CD14-positive monocyte (primary cell): ENCODE data around the gene TMEM239. TPM values are rescaled to one million over a fixed set of nuclear protein-coding genes. Genes with fewer than 3 reads are reported as not detected.
"Not testable (repeated sequence)": the region's sequence is repeated elsewhere in the genome, so short reads cannot be mapped to it uniquely, and the experiment has no call there.

Source experiments
- DNase-seq, 3 donors: peaks; one replicate each; pipeline ENCODE4 v3.0.0-alpha.2; 2011 to 2022
- H2AFZ ChIP-seq: 2 replicates; pipeline ENCODE4 v1.6.0; 2012; ENCODE audit warnings: mild to moderate bottlenecking, low read depth, low read length, inconsistent platforms; ENCODE audit not compliant: insufficient read depth, poor library complexity, severe bottlenecking
- H3K27ac ChIP-seq, 2 donors: 1 replicate in 1 of 2; 2 replicates in 1 of 2; pipeline ENCODE4 v1.5.1; 2012 to 2013; ENCODE audit warnings: low read length in 2 of 2, control low read depth in 1 of 2, inconsistent platforms in 1 of 2, low read depth in 1 of 2, mild to moderate bottlenecking in 1 of 2
- H3K27me3 ChIP-seq, 2 donors: one replicate each; pipeline versions ENCODE4 v1.6.0 to v1.6.1; 2011 to 2013; ENCODE audit warnings: low read length in 2 of 2; ENCODE audit not compliant: control insufficient read depth in 2 of 2, insufficient read depth in 2 of 2
- H3K36me3 ChIP-seq, 2 donors: replicated peaks in 1 of 2; 1 replicate in 1 of 2; 2 replicates in 1 of 2; pipeline versions ENCODE4 v1.5.1 to v1.6.1; 2012 to 2013; ENCODE audit warnings: low read length in 2 of 2, control low read depth in 1 of 2, inconsistent platforms in 1 of 2, mild to moderate bottlenecking in 1 of 2; ENCODE audit not compliant: insufficient read depth in 2 of 2, control insufficient read depth in 1 of 2
- H3K4me1 ChIP-seq, 2 donors: 1 replicate in 1 of 2; 2 replicates in 1 of 2; pipeline versions ENCODE4 v1.5.1 to v1.6.1; 2012 to 2013; ENCODE audit warnings: low read length in 2 of 2, control low read depth in 1 of 2, inconsistent platforms in 1 of 2, mild to moderate bottlenecking in 1 of 2, moderate library complexity in 1 of 2; ENCODE audit not compliant: insufficient read depth in 2 of 2, control insufficient read depth in 1 of 2
- H3K4me2 ChIP-seq: replicated peaks from 2 replicates; pipeline ENCODE3; 2012; ENCODE audit warnings: low read length, moderate library complexity, mild to moderate bottlenecking; ENCODE audit not compliant: poor library complexity, severe bottlenecking; ENCODE audit errors: extremely low read depth
- H3K4me3 ChIP-seq, 3 experiments: fragments of 200-600 bp in 1 of 3; sonication (generic) in 1 of 3; replicated peaks in 1 of 3; 1 replicate in 2 of 3; 2 replicates in 1 of 3; pipeline ENCODE4 v1.5.1; 2011 to 2013; ENCODE audit warnings: low read length in 3 of 3, mild to moderate bottlenecking in 3 of 3, control low read depth in 2 of 3, low read depth in 2 of 3, inconsistent platforms in 1 of 3, moderate library complexity in 1 of 3
- H3K79me2 ChIP-seq: 2 replicates; pipeline ENCODE4 v1.6.0; 2012; ENCODE audit warnings: mild to moderate bottlenecking, control low read depth, inconsistent platforms, low read length, moderate library complexity; ENCODE audit not compliant: insufficient read depth
- H3K9ac ChIP-seq: 2 replicates; pipeline ENCODE4 v1.6.0; 2017; ENCODE audit warnings: low read length, mild to moderate bottlenecking; ENCODE audit not compliant: insufficient read depth, poor library complexity, severe bottlenecking
- H3K9me3 ChIP-seq, 2 donors: replicated peaks in 1 of 2; 1 replicate in 1 of 2; 2 replicates in 1 of 2; pipeline versions ENCODE4 v1.5.1 to v1.6.1; 2012 to 2013; ENCODE audit warnings: low read length in 2 of 2, control low read depth in 1 of 2; ENCODE audit not compliant: control insufficient read depth in 1 of 2, insufficient read depth in 1 of 2
- H4K20me1 ChIP-seq: 2 replicates; pipeline ENCODE4 v1.6.0; 2012; ENCODE audit warnings: mild to moderate bottlenecking, low read length, control low read depth, moderate library complexity; ENCODE audit not compliant: insufficient read depth
- H3K27ac Mint-ChIP-seq, 7 donors: one replicate each; pipeline ENCODE4 v1.8.0; 2020; ENCODE audit warnings: mild to moderate bottlenecking in 7 of 7, mixed read lengths in 7 of 7, moderate library complexity in 6 of 7, inconsistent platforms in 2 of 7
- H3K27me3 Mint-ChIP-seq, 3 donors: one replicate each; pipeline ENCODE4 v1.8.0; 2021 to 2022; ENCODE audit warnings: low read depth in 3 of 3, mild to moderate bottlenecking in 3 of 3, mixed read lengths in 3 of 3, moderate library complexity in 3 of 3, inconsistent platforms in 1 of 3
- H3K36me3 Mint-ChIP-seq, 2 donors: one replicate each; pipeline ENCODE4 v1.8.0; 2020; ENCODE audit warnings: mixed read lengths in 2 of 2, inconsistent platforms in 1 of 2, mild to moderate bottlenecking in 1 of 2
- H3K4me1 Mint-ChIP-seq: one replicate; pipeline ENCODE4 v1.8.0; 2020; ENCODE audit warnings: mild to moderate bottlenecking, mixed read lengths
- H3K4me3 Mint-ChIP-seq, 2 donors: one replicate each; pipeline ENCODE4 v1.8.0; 2020; ENCODE audit warnings: mild to moderate bottlenecking in 2 of 2, mixed read lengths in 2 of 2, moderate library complexity in 1 of 2
- H3K9me3 Mint-ChIP-seq, 7 donors: one replicate each; pipeline ENCODE4 v1.8.0; 2020 to 2022; ENCODE audit warnings: mixed read lengths in 7 of 7, mild to moderate bottlenecking in 6 of 7, moderate library complexity in 6 of 7, inconsistent platforms in 2 of 7
- CTCF ChIP-seq: fragments of 200-600 bp; IDR thresholded peaks from one replicate; pipeline ENCODE4 v1.8.0; 2022; ENCODE audit warnings: antibody characterized with exemption, mild to moderate bottlenecking
- WGBS: methylation state at CpG from one replicate; pipeline ENCODE4 v1.1.5; 2013; ENCODE audit warnings: missing lambda C conversion rate; ENCODE audit not compliant: insufficient coverage; 5-methylcytosine and 5-hydroxymethylcytosine counted together
- intact Hi-C, 2 donors: fragments of 100-400 bp; cut with micrococcal nuclease; formaldehyde crosslinking; loops; one replicate each; pipeline versions ENCODE4 v1.15.0 to v1.15.1; 2023
- polyA plus RNA-seq, 3 donors: library from polyadenylated mRNA; depleted of rRNA in 1 of 3; unstranded in 2 of 3; stranded (reverse) in 1 of 3; fragments of 300-500 nt in 2 of 3; fragments of >200 nt in 1 of 3; fragmentation: Illumina TruSeq in 2 of 3; gene quantifications; 1 replicate in 2 of 3; 2 replicates in 1 of 3; pipeline ENCODE4 v1.2.3, GENCODE V29; 2012 to 2021

TMEM239 gene
- polyA plus RNA-seq, 3 donors = not detected

DNA sequence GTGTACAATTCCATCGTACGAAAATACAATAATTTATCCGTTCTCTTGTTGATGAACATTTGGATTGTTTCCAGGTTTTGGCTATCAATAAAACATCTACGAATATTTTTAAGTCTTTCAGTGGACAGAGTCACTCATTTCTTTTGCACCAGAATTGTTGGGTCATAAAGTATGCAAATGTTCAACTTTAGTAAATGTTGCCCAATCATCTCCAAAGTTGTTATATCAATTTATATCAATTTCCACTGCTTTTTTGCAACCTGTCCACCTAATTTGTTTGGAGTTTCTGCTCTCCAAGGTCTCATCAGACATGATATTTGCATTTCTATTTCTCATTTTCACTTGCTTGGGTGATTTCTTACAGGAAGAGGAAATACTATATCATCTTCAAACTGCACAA, 10.5 kb downstream of the TMEM239 start:
- Histone ChIP-seq H3K27me3 (peaks cover 15 to 27% of the 10 kb centered on the region in 2 donors), H3K4me2 (no peak overlapping the region), H2AFZ (no peak overlapping the region), H3K4me1 (peaks cover 2 to 3% of the 10 kb centered on the region in 2 donors), H3K79me2 (no peaks in the 10 kb centered on the region), H3K36me3 (no peaks in the 10 kb centered on the region), H4K20me1 (no peaks in the 10 kb centered on the region), H3K4me3 (no peak overlapping the region), H3K9ac (no peak overlapping the region), H3K27ac (no peak overlapping the region), H3K9me3 (no peaks in the 10 kb centered on the region)
- DNase-seq = no peak
- Mint-ChIP-seq H3K27ac (no peak overlapping the region), H3K27me3 (peaks cover 11 to 37% (median 17%) of the 10 kb centered on the region in 3 donors), H3K36me3 (no peaks in the 10 kb centered on the region), H3K4me1 (peaks cover 2% of the 10 kb centered on the region), H3K9me3 (peaks cover 0 to 2% (median 0%) of the 10 kb centered on the region in 7 donors), H3K4me3 (no peak overlapping the region)
- 100% methylated on average over 2 of the region's 4 CpGs for WGBS
- intact Hi-C loops = no loop called here
- TF ChIP-seq CTCF = no peak

DNA sequence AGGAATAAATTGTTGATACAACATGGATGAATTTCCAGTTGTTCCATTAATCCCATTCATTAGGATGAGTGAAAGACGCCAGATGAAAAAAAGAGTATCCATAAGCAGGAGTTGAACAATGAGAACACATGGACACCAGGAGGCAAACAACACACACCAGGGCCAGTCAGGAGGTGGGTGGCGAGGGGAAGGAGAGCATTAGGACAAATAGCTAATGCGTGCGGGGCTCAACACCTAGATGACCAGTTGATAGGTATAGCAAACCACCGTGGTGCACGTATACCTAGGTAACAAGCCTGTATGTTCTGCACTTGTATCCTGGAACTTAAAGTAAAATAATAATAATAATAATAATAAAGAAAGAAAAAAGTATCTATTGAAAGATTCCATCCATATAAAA, 13.2 kb downstream of the TMEM239 start:
- intact Hi-C loops = no loop called here
- H4K20me1 ChIP-seq = no peaks in the 10 kb centered on the region
- WGBS = 25% methylated on average over 1 of the region's 6 CpGs

DNA sequence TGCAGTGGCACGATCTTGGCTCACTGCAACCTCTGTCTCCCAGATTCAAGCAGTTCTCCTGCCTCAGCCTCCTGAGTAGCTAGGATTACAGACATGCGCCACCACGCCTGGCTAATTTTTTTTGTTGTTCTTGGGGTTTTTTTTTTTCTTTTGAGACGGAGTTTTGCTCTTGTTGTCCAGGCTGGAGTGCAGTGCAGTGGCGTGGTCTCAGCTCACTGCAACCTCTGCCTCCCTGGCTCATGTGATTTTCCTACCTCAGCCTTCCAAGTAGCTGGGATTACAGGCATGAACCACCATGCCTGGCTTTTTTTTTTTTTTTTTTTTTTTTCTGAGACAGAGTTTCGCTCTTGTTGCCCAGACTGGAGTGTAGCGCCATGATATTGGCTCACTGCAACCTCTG, 15.0 kb downstream of the TMEM239 start:
- H4K20me1 ChIP-seq, H3K36me3 Mint-ChIP-seq, H3K4me2 ChIP-seq, H3K4me3 Mint-ChIP-seq, H3K4me3 ChIP-seq, H3K9ac ChIP-seq, H2AFZ ChIP-seq, H3K27ac ChIP-seq, H3K9me3 ChIP-seq, H3K9me3 Mint-ChIP-seq, DNase-seq, H3K36me3 ChIP-seq, H3K79me2 ChIP-seq: not testable (repeated sequence)
- no CpG with 5 or more reads among the region's 7 CpGs for WGBS
- H3K4me1 ChIP-seq = peaks cover 15 to 18% of the 10 kb centered on the region in 2 donors
- intact Hi-C loops = loop anchor here in 1 of 2 donors (5.0 kb wide), 1 partner anchor 41 kb away; the partner anchor contains the start of gene PTPRA
- peaks cover 6 to 13% of the 10 kb centered on the region in 2 donors for H3K27me3 ChIP-seq
- peaks cover 4 to 24% (median 9%) of the 10 kb centered on the region in 3 donors for H3K27me3 Mint-ChIP-seq
- H3K4me1 Mint-ChIP-seq = peaks cover 19% of the 10 kb centered on the region
- peak overlapping the region in 1 of 7 donors; percentile 49 for H3K27ac Mint-ChIP-seq

More for the DNA sequence above, 13.2 kb downstream of the TMEM239 start:
- H3K79me2 ChIP-seq = no peaks in the 10 kb centered on the region
- Mint-ChIP-seq H3K4me3 (no peak overlapping the region), H3K36me3 (peaks cover 3 to 4% of the 10 kb centered on the region in 2 donors), H3K9me3 (peaks cover 0 to 2% (median 0%) of the 10 kb centered on the region in 7 donors), H3K27ac (no peak overlapping the region), H3K4me1 (peaks cover 18% of the 10 kb centered on the region), H3K27me3 (peaks cover 4 to 30% (median 10%) of the 10 kb centered on the region in 3 donors)
- no peak overlapping the region for H3K4me2 ChIP-seq
- no peak overlapping the region for H3K27ac ChIP-seq
- no peak for DNase-seq
- peaks cover 11 to 20% of the 10 kb centered on the region in 2 donors for H3K27me3 ChIP-seq
- H3K9me3 ChIP-seq = no peaks in the 10 kb centered on the region
- no peak overlapping the region for H3K4me3 ChIP-seq
- no peak overlapping the region for H3K9ac ChIP-seq
- peaks cover 15 to 18% of the 10 kb centered on the region in 2 donors for H3K4me1 ChIP-seq
- H2AFZ ChIP-seq = no peak overlapping the region
- no peak for TF ChIP-seq CTCF
- H3K36me3 ChIP-seq = no peaks in the 10 kb centered on the region
